AG04449 (cell line): ENCODE results near the gene CAMTA1.
"Not testable (repeated sequence)": the region's sequence is repeated elsewhere in the genome, so short reads cannot be mapped to it uniquely, and the experiment has no call there.

Source experiments
- CTCF ChIA-PET: fragments of 350-600 bp; formaldehyde crosslinking; extraction: SDS; loops from one replicate; lab custom pipeline; 2021; ENCODE audit warnings: antibody characterized with exemption; lab: Yijun Ruan, JAX
- POLR2A ChIA-PET: fragments of 400-600, 350-600 bp; formaldehyde crosslinking; extraction: SDS; loops from one replicate; lab custom pipeline; 2020; ENCODE audit warnings: antibody characterized with exemption, inconsistent platforms; lab: Yijun Ruan, JAX
- DNase-seq: peaks from one replicate; pipeline ENCODE4 v3.0.0-alpha.2; 2010; ENCODE audit warnings: low read depth, low spot score
- H3K4me3 ChIP-seq: 2 replicates; pipeline ENCODE4 v1.5.1; 2011; ENCODE audit warnings: low read depth, mild to moderate bottlenecking, control low read depth, low read length
- CTCF ChIP-seq: IDR thresholded peaks from one replicate; pipeline ENCODE4 v1.5.1; 2011; ENCODE audit warnings: mild to moderate bottlenecking, moderate library complexity, low read length, control low read depth, inconsistent platforms; ENCODE audit not compliant: insufficient read depth; ENCODE audit errors: missing control alignments

The CAMTA1 gene

GRCh38 chr1:7686301-7686850, 901.1 kb downstream of the CAMTA1 start:
- no peak for DNase-seq
- no peak for TF ChIP-seq CTCF

GRCh38 chr1:7687411-7687810, 902.2 kb downstream of the CAMTA1 start:
- DNase-seq: no peak
- H3K4me3 ChIP-seq: no peak overlapping the region
- POLR2A ChIA-PET: no interaction called here
- TF ChIP-seq CTCF: no peak
- CTCF ChIA-PET: interaction anchor here (1.5 to 4.1 kb wide), 3 partner anchors 18 to 65 kb away, joined by 4 to 21 read pairs (median 14); no protein-coding TSS in a partner anchor

More at GRCh38 chr1:7686301-7686850, 901.1 kb downstream of the CAMTA1 start:
- CTCF ChIA-PET: interaction anchor here (1.5 to 3.8 kb wide), 2 partner anchors 17 to 19 kb away, joined by 4 to 14 read pairs; no protein-coding TSS in a partner anchor
- no peak overlapping the region for H3K4me3 ChIP-seq
- POLR2A ChIA-PET: no interaction called here

- ChIA-PET CTCF (interaction anchor here (3.8 to 4.1 kb wide), 2 partner anchors 19 to 64 kb away, joined by 14 to 21 read pairs; no protein-coding TSS in a partner anchor), POLR2A (no interaction called here)
- H3K4me3 ChIP-seq: no peak overlapping the region
- no peak for DNase-seq
- no peak for TF ChIP-seq CTCF
Observed at GRCh38 chr1:7688659-7689058, 903.4 kb downstream of the CAMTA1 start.

GRCh38 chr1:7689307-7689706, 904.1 kb downstream of the CAMTA1 start:
- H3K4me3 ChIP-seq, POLR2A ChIA-PET, DNase-seq: not testable (repeated sequence)
- CTCF ChIA-PET: interaction anchor here (1.1 to 4.1 kb wide), 2 partner anchors 20 to 64 kb away, joined by 4 to 21 read pairs; no protein-coding TSS in a partner anchor

- H3K4me3 ChIP-seq: no peak overlapping the region
- TF ChIP-seq CTCF: no peak
- DNase-seq: no peak
- ChIA-PET CTCF (interaction anchor here (1.1 to 4.1 kb wide), 2 partner anchors 21 to 63 kb away, joined by 4 to 21 read pairs; no protein-coding TSS in a partner anchor), POLR2A (no interaction called here)
Observed at GRCh38 chr1:7690076-7690475, 904.8 kb downstream of the CAMTA1 start.

GRCh38 chr1:7690496-7691182, 905.4 kb downstream of the CAMTA1 start:
- DNase-seq: no peak
- no peak for TF ChIP-seq CTCF
- no peak overlapping the region for H3K4me3 ChIP-seq
- ChIA-PET POLR2A (no interaction called here), CTCF (interaction anchor here (1.1 to 4.1 kb wide), 3 partner anchors 22 to 62 kb away, joined by 4 to 21 read pairs (median 6); no protein-coding TSS in a partner anchor)
